H9 (cell line): ENCODE results near the gene SCD. TPM values are rescaled to one million over a fixed set of nuclear protein-coding genes. Genes with fewer than 3 reads are reported as not detected.

Source experiments
- DNase-seq: peaks from one replicate; pipeline ENCODE4 v3.0.0-alpha.2; 2017
- H2AFZ ChIP-seq: one replicate; pipeline ENCODE4 v1.6.1; 2013; ENCODE audit warnings: mild to moderate bottlenecking, low read length, control low read depth, moderate library complexity
- H2AK5ac ChIP-seq: 2 replicates; pipeline ENCODE4 v1.6.1; 2013; ENCODE audit warnings: low read length, control low read depth, mixed read lengths; ENCODE audit not compliant: insufficient read length
- H2BK120ac ChIP-seq: one replicate; pipeline ENCODE4 v1.6.1; 2013; ENCODE audit warnings: low read depth, mild to moderate bottlenecking, low read length, control low read depth, inconsistent platforms; ENCODE audit not compliant: poor library complexity, severe bottlenecking
- H2BK12ac ChIP-seq: 2 replicates; pipeline ENCODE4 v1.6.1; 2013; ENCODE audit warnings: low read length, control low read depth, mixed read lengths, low read depth; ENCODE audit not compliant: insufficient read length
- H2BK15ac ChIP-seq: 2 replicates; pipeline ENCODE4 v1.6.1; 2013; ENCODE audit warnings: low read depth, low read length, control low read depth
- H2BK20ac ChIP-seq: one replicate; pipeline ENCODE4 v1.6.1; 2013; ENCODE audit warnings: low read depth, mild to moderate bottlenecking, low read length, control low read depth, inconsistent platforms; ENCODE audit not compliant: poor library complexity, severe bottlenecking
- H2BK5ac ChIP-seq: 2 replicates; pipeline ENCODE4 v1.6.1; 2013; ENCODE audit warnings: low read length, control low read depth, mixed read lengths; ENCODE audit not compliant: insufficient read length
- H3K14ac ChIP-seq: 2 replicates; pipeline ENCODE4 v1.6.1; 2013; ENCODE audit warnings: low read length, control low read depth; ENCODE audit not compliant: insufficient read depth
- H3K18ac ChIP-seq: 2 replicates; pipeline ENCODE4 v1.6.1; 2013; ENCODE audit warnings: low read depth, mild to moderate bottlenecking, mixed read lengths, low read length, control low read depth; ENCODE audit not compliant: insufficient read length
- H3K23ac ChIP-seq: 2 replicates; pipeline ENCODE4 v1.6.1; 2013; ENCODE audit warnings: low read length, control low read depth, mixed read lengths, low read depth; ENCODE audit not compliant: insufficient read length
- H3K23me2 ChIP-seq: 2 replicates; pipeline ENCODE4 v1.6.1; 2013; ENCODE audit warnings: low read depth, mild to moderate bottlenecking, mixed read lengths, low read length, control low read depth; ENCODE audit not compliant: insufficient read length, poor library complexity, severe bottlenecking
- H3K27ac ChIP-seq: 2 replicates; pipeline ENCODE4 v1.5.1; 2013; ENCODE audit warnings: low read length, control low read depth, mixed read lengths, low read depth; ENCODE audit not compliant: insufficient read length
- H3K27me3 ChIP-seq: 2 replicates; pipeline ENCODE4 v1.6.1; 2013; ENCODE audit warnings: low read length, control low read depth, inconsistent platforms; ENCODE audit not compliant: insufficient read depth
- H3K4ac ChIP-seq: 2 replicates; pipeline ENCODE4 v1.6.1; 2013; ENCODE audit warnings: low read depth, mild to moderate bottlenecking, control low read depth, inconsistent platforms, low read length, moderate library complexity
- H3K4me1 ChIP-seq: 2 replicates; pipeline ENCODE4 v1.6.1; 2013; ENCODE audit warnings: low read length, control low read depth, inconsistent platforms; ENCODE audit not compliant: insufficient read depth
- H3K4me2 ChIP-seq: 2 replicates; pipeline ENCODE4 v1.6.1; 2013; ENCODE audit warnings: low read length, control low read depth, mixed read lengths; ENCODE audit not compliant: insufficient read length, insufficient read depth
- H3K56ac ChIP-seq: 2 replicates; pipeline ENCODE4 v1.6.1; 2013; ENCODE audit warnings: low read depth, mild to moderate bottlenecking, mixed read lengths, low read length, control low read depth; ENCODE audit not compliant: insufficient read length
- H3K79me1 ChIP-seq: 2 replicates; pipeline ENCODE4 v1.6.1; 2013; ENCODE audit warnings: low read depth, mild to moderate bottlenecking, moderate library complexity, low read length, control low read depth, inconsistent platforms; ENCODE audit not compliant: insufficient read depth, poor library complexity, severe bottlenecking
- H3K79me2 ChIP-seq: 2 replicates; pipeline ENCODE4 v1.6.1; 2013; ENCODE audit warnings: low read length, control low read depth, inconsistent platforms; ENCODE audit not compliant: insufficient read depth
- H3K9ac ChIP-seq: 2 replicates; pipeline ENCODE4 v1.6.1; 2013; ENCODE audit warnings: low read length, control low read depth, mixed read lengths; ENCODE audit not compliant: insufficient read length; ENCODE audit errors: extremely low read depth
- H3K9me3 ChIP-seq: one replicate; pipeline ENCODE4 v1.6.1; 2013; ENCODE audit warnings: low read depth, low read length, inconsistent platforms; ENCODE audit not compliant: control insufficient read depth
- H3T11ph ChIP-seq: one replicate; pipeline ENCODE4 v1.6.1; 2013; ENCODE audit warnings: mild to moderate bottlenecking, low read length, control low read depth, inconsistent platforms
- H4K20me1 ChIP-seq: one replicate; pipeline ENCODE4 v1.6.1; 2013; ENCODE audit not compliant: control insufficient read depth, insufficient read length, insufficient read depth
- H4K5ac ChIP-seq: 2 replicates; pipeline ENCODE4 v1.6.1; 2013; ENCODE audit warnings: low read depth, mild to moderate bottlenecking, mixed read lengths, low read length, control low read depth; ENCODE audit not compliant: insufficient read length
- H4K8ac ChIP-seq: replicated peaks from 2 replicates; pipeline ENCODE4 v1.6.1; 2013; ENCODE audit warnings: low read length, control low read depth, mixed read lengths, low read depth; ENCODE audit not compliant: insufficient read length
- H4K91ac ChIP-seq: 2 replicates; pipeline ENCODE4 v1.6.1; 2013; ENCODE audit warnings: low read depth, mild to moderate bottlenecking, moderate library complexity, mixed read lengths, low read length, control low read depth; ENCODE audit not compliant: insufficient read length
- H3K27ac Mint-ChIP-seq, 3 experiments: 2 replicates in 2 of 3; 3 replicates in 1 of 3; pipeline ENCODE4 v1.8.0; 2020 to 2021; ENCODE audit warnings: mixed read lengths in 3 of 3, mild to moderate bottlenecking in 1 of 3, moderate library complexity in 1 of 3
- H3K27me3 Mint-ChIP-seq: 2 replicates; pipeline ENCODE4 v1.8.0; 2021; ENCODE audit warnings: low read depth, mild to moderate bottlenecking, moderate library complexity, mixed read lengths
- H3K36me3 Mint-ChIP-seq, 3 experiments: 2 replicates in 2 of 3; 3 replicates in 1 of 3; pipeline ENCODE4 v1.8.0; 2020 to 2021; ENCODE audit warnings: low read depth in 3 of 3, mixed read lengths in 3 of 3; ENCODE audit not compliant: insufficient read depth in 1 of 3
- H3K4me1 Mint-ChIP-seq, 2 experiments: 2 replicates each; pipeline ENCODE4 v1.8.0; 2020; ENCODE audit warnings: mixed read lengths in 2 of 2
- H3K4me3 Mint-ChIP-seq, 2 experiments: 2 replicates in 1 of 2; 3 replicates in 1 of 2; pipeline ENCODE4 v1.8.0; 2020 to 2021; ENCODE audit warnings: mild to moderate bottlenecking in 2 of 2, mixed read lengths in 2 of 2, moderate library complexity in 1 of 2
- H3K9me3 Mint-ChIP-seq, 2 experiments: 2 replicates in 1 of 2; 3 replicates in 1 of 2; pipeline ENCODE4 v1.8.0; 2020; ENCODE audit warnings: mild to moderate bottlenecking in 2 of 2, mixed read lengths in 2 of 2, moderate library complexity in 1 of 2
- CTCF ChIP-seq: fragments of 200-600 bp; sonication (generic); conservative IDR thresholded peaks from 3 replicates; pipeline ENCODE4 v1.8.0; 2021; ENCODE audit warnings: antibody characterized with exemption, mild to moderate bottlenecking
- WGBS: extraction: QIAGEN DNeasy Blood & Tissue Kit; methylation state at CpG from one replicate; pipeline ENCODE4 v1.1.7; 2013; ENCODE audit warnings: missing lambda C conversion rate, low lambda C conversion rate, mixed read lengths; ENCODE audit not compliant: insufficient read length; ENCODE audit errors: extremely low coverage; 5-methylcytosine and 5-hydroxymethylcytosine counted together
- total RNA-seq: library from RNA; stranded (reverse); gene quantifications from 2 replicates; pipeline ENCODE4 v1.2.1, GENCODE V29; 2021

The SCD gene
- total RNA-seq, 1 experiment from 2014 or later = 354 TPM

GRCh38 chr10:100347568-100348195 is 649 bp downstream of the SCD start:
- H3K4me3 Mint-ChIP-seq = peak overlapping the region; percentile 90 to 100
- Histone ChIP-seq H4K8ac (no peak overlapping the region), H3K9me3 (no peaks in the 10 kb centered on the region), H3K27me3 (no peaks in the 10 kb centered on the region), H4K20me1 (peaks cover 12% of the 10 kb centered on the region), H3K56ac (no peak overlapping the region), H3K14ac (peak overlapping the region; percentile 21), H2AK5ac (no peak overlapping the region), H2BK15ac (no peak overlapping the region), H2BK120ac (no peak overlapping the region), H3K79me2 (peaks cover 51% of the 10 kb centered on the region), H3K27ac (no peak overlapping the region), H3K79me1 (peaks cover 16% of the 10 kb centered on the region), H3K18ac (peak overlapping the region; percentile 1), H2BK5ac (no peak overlapping the region), H3K23ac (no peak overlapping the region), H3K23me2 (peaks cover 18% of the 10 kb centered on the region), H3K9ac (peak overlapping the region; percentile 81), H3T11ph (no peak overlapping the region), H2BK12ac (no peak overlapping the region), H3K4me1 (peaks cover 2% of the 10 kb centered on the region; the same call in 1 of the 2 replicates), H3K4ac (no peak overlapping the region), H2AFZ (no peak overlapping the region), H4K91ac (no peak overlapping the region), H4K5ac (no peak overlapping the region), H2BK20ac (no peak overlapping the region), H3K4me2 (peak overlapping the region; percentile 70)
- peaks cover 3 to 5% of the 10 kb centered on the region in 2 experiments; a peak in 2 of 5 replicates for H3K9me3 Mint-ChIP-seq
- no peak for DNase-seq
- TF ChIP-seq CTCF = no peak
- no peaks in the 10 kb centered on the region; the same call in 1 of the 2 replicates for H3K27me3 Mint-ChIP-seq
- no CpG with 5 or more reads among the region's 32 CpGs for WGBS
- H3K27ac Mint-ChIP-seq = peak overlapping the region; percentile 84 to 99 (median 85)
- peaks cover 55 to 62% of the 10 kb centered on the region in 2 experiments for H3K4me1 Mint-ChIP-seq
- H3K36me3 Mint-ChIP-seq = peaks cover 50 to 53% (median 51%) of the 10 kb centered on the region in 3 experiments
